GM23248 (cell line): ENCODE measurements around the gene AKAP9. TPM values are rescaled to one million over a fixed set of nuclear protein-coding genes. Genes with fewer than 3 reads are reported as not detected.
"Not testable (repeated sequence)": the region's sequence is repeated elsewhere in the genome, so short reads cannot be mapped to it uniquely, and the experiment has no call there.

ENCODE experiments used
- DNase-seq: peaks from one replicate; pipeline ENCODE4 v3.0.0-alpha.2; 2015
- H2AFZ ChIP-seq: fragments of 200-600 bp; sonication (generic); 2 replicates; pipeline ENCODE4 v1.6.1; 2016; ENCODE audit warnings: antibody characterized with exemption
- H3F3A ChIP-seq: fragments of 200-600 bp; sonication (generic); 2 replicates; pipeline ENCODE4 v1.6.1; 2016; ENCODE audit warnings: mild to moderate bottlenecking, antibody characterized with exemption, mixed run types; ENCODE audit not compliant: insufficient read depth
- H3K27ac ChIP-seq: fragments of 200-600 bp; sonication (generic); 2 replicates; pipeline ENCODE4 v1.5.1; 2016; ENCODE audit warnings: mild to moderate bottlenecking
- H3K27me3 ChIP-seq: fragments of 200-600 bp; sonication (generic); replicated peaks from 2 replicates; pipeline ENCODE4 v1.6.1; 2016; ENCODE audit warnings: mild to moderate bottlenecking; ENCODE audit not compliant: insufficient read depth
- H3K36me3 ChIP-seq: fragments of 200-600 bp; sonication (generic); 2 replicates; pipeline ENCODE4 v1.6.1; 2016; ENCODE audit warnings: low read depth, mild to moderate bottlenecking
- H3K4me1 ChIP-seq: fragments of 200-600 bp; sonication (generic); 2 replicates; pipeline ENCODE4 v1.6.1; 2016; ENCODE audit warnings: mild to moderate bottlenecking; ENCODE audit not compliant: insufficient read depth
- H3K4me2 ChIP-seq: fragments of 200-600 bp; sonication (generic); one replicate; pipeline ENCODE4 v1.6.1; 2016; ENCODE audit warnings: mild to moderate bottlenecking; ENCODE audit not compliant: unreplicated experiment
- H3K4me3 ChIP-seq: fragments of 200-600 bp; sonication (generic); 2 replicates; pipeline ENCODE4 v1.5.1; 2016; ENCODE audit warnings: mild to moderate bottlenecking
- H3K79me2 ChIP-seq: fragments of 200-600 bp; sonication (generic); 2 replicates; pipeline ENCODE4 v1.6.1; 2016; ENCODE audit warnings: mild to moderate bottlenecking; ENCODE audit not compliant: insufficient read depth
- H3K9ac ChIP-seq: fragments of 200-600 bp; sonication (generic); 2 replicates; pipeline ENCODE4 v1.6.1; 2016; ENCODE audit warnings: mild to moderate bottlenecking
- H3K9me2 ChIP-seq: fragments of 200-600 bp; sonication (generic); 2 replicates; pipeline ENCODE4 v1.6.1; 2016; ENCODE audit warnings: mixed run types, mild to moderate bottlenecking, moderate library complexity; ENCODE audit not compliant: insufficient read depth
- H3K9me3 ChIP-seq: fragments of 200-600 bp; sonication (generic); one replicate; pipeline ENCODE4 v1.6.1; 2017; ENCODE audit warnings: low read depth
- H4K20me1 ChIP-seq: fragments of 200-600 bp; sonication (generic); 2 replicates; pipeline ENCODE4 v1.6.0; 2016; ENCODE audit not compliant: insufficient read depth
- EZH2 ChIP-seq: fragments of 200-600 bp; sonication (generic); IDR thresholded peaks from 2 replicates; pipeline ENCODE4 v1.6.1; 2018; ENCODE audit warnings: antibody characterized with exemption, mild to moderate bottlenecking; ENCODE audit not compliant: insufficient read depth, poor library complexity, severe bottlenecking
- EZH2phosphoT487 ChIP-seq: fragments of 200-600 bp; sonication (generic); IDR thresholded peaks from 2 replicates; pipeline ENCODE4 v1.6.1; 2018; ENCODE audit warnings: antibody characterized with exemption, moderate library complexity, mild to moderate bottlenecking, low read depth; ENCODE audit not compliant: insufficient read depth
- WGBS, 2 experiments: methylation state at CpG; one replicate each; pipeline ENCODE4 v1.1.6; 2015 to 2017; ENCODE audit warnings: low lambda C conversion rate in 2 of 2, low coverage in 1 of 2; ENCODE audit errors: missing lambda C conversion rate in 2 of 2; 5-methylcytosine and 5-hydroxymethylcytosine counted together
- in situ Hi-C: fragments of 300-500 bp; cut with MboI; formaldehyde crosslinking; loops from 2 replicates; pipeline ENCODE4 v1.15.0; 2020
- polyA plus RNA-seq: library from polyadenylated mRNA; unstranded; fragments of >200 nt; fragmentation: Nextera tagmentation; extraction: Ambion mirVana; gene quantifications from 2 replicates; pipeline ENCODE4 v1.2.1, GENCODE V29; 2016
- total RNA-seq: library from RNA; depleted of rRNA; stranded (reverse); fragments of >200 nt; shearing (Covaris generic); gene quantifications from 2 replicates; pipeline ENCODE4 v1.2.3, GENCODE V29; 2014

AKAP9 gene
- total and polyA plus RNA-seq, 2 experiments from 2014 or later, result 24.1 to 38.8 TPM

GRCh38 chr7:91957232-91957631 lies 16.6 kb downstream of the AKAP9 start:
- Histone ChIP-seq H3K4me2 (no peak overlapping the region), H3K27ac (no peak overlapping the region), H3K27me3 (no peaks in the 10 kb centered on the region), H2AFZ (no peak overlapping the region), H3K9me2 (no peaks in the 10 kb centered on the region), H4K20me1 (peaks cover 9% of the 10 kb centered on the region), H3F3A (peaks cover 9% of the 10 kb centered on the region; the same call in 1 of the 2 replicates), H3K9ac (no peak overlapping the region), H3K79me2 (peaks cover 100% of the 10 kb centered on the region), H3K9me3 (no peaks in the 10 kb centered on the region), H3K36me3 (no peaks in the 10 kb centered on the region), H3K4me1 (peaks cover 8% of the 10 kb centered on the region; the same call in 1 of the 2 replicates), H3K4me3 (no peak overlapping the region)
- DNase-seq, result no peak
- in situ Hi-C loops, result no loop called here
- TF ChIP-seq EZH2, result no peak
- no peak for TF ChIP-seq EZH2phosphoT487
- WGBS, 2 experiments, result 98 to 100% methylated on average over 1 of the region's 1 CpG

- Histone ChIP-seq H3K79me2 (peaks cover 100% of the 10 kb centered on the region), H3K27ac (no peak overlapping the region), H3K4me2 (no peak overlapping the region), H3K9me3 (no peaks in the 10 kb centered on the region), H2AFZ (no peak overlapping the region), H3K4me1 (peaks cover 7% of the 10 kb centered on the region; the same call in 1 of the 2 replicates), H3K27me3 (no peaks in the 10 kb centered on the region), H4K20me1 (peaks cover 7% of the 10 kb centered on the region), H3F3A (peaks cover 8% of the 10 kb centered on the region; the same call in 1 of the 2 replicates), H3K9ac (no peak overlapping the region), H3K4me3 (no peak overlapping the region), H3K36me3 (no peaks in the 10 kb centered on the region), H3K9me2 (no peaks in the 10 kb centered on the region)
- in situ Hi-C loops, result no loop called here
- 87 to 95% methylated on average over 1 of the region's 1 CpG for WGBS, 2 experiments
- no peak for TF ChIP-seq EZH2phosphoT487
- TF ChIP-seq EZH2, result no peak
- DNase-seq, result no peak
These were observed 17.2 kb downstream of the AKAP9 start for GRCh38 chr7:91957823-91958222.

- in situ Hi-C loops, result no loop called here
These were observed 18.4 kb downstream of the AKAP9 start for GRCh38 chr7:91959023-91959422.

GRCh38 chr7:91961816-91962215 lies 21.2 kb downstream of the AKAP9 start:
- WGBS, 2 experiments, result 65% methylated on average over 2 of the region's 2 CpGs
- H3K79me2 ChIP-seq, result peaks cover 99% of the 10 kb centered on the region
- H4K20me1 ChIP-seq, result peaks cover 13% of the 10 kb centered on the region
- H3K36me3 ChIP-seq, result no peaks in the 10 kb centered on the region
- H3K4me1 ChIP-seq, result no peaks in the 10 kb centered on the region
- DNase-seq, result no peak
- no peak overlapping the region for H3K27ac ChIP-seq
- no peak overlapping the region for H3K9ac ChIP-seq
- no peak overlapping the region for H3K4me3 ChIP-seq
- H3K4me2 ChIP-seq, result no peak overlapping the region
- peaks cover 3% of the 10 kb centered on the region for H3K9me3 ChIP-seq
- no peak for TF ChIP-seq EZH2phosphoT487
- no peak for TF ChIP-seq EZH2
- no peaks in the 10 kb centered on the region for H3F3A ChIP-seq
- in situ Hi-C loops, result no loop called here
- H2AFZ ChIP-seq, result no peak overlapping the region
- no peaks in the 10 kb centered on the region for H3K27me3 ChIP-seq
- H3K9me2 ChIP-seq, result no peaks in the 10 kb centered on the region

More at GRCh38 chr7:91959023-91959422, 18.4 kb downstream of the AKAP9 start:
- 59% methylated on average over 5 of the region's 5 CpGs for WGBS, 2 experiments
- H4K20me1 ChIP-seq, result peaks cover 6% of the 10 kb centered on the region; the same call in 1 of the 2 replicates
- no peaks in the 10 kb centered on the region for H3K9me3 ChIP-seq
- H3K4me2 ChIP-seq, result no peak overlapping the region
- H3K27ac ChIP-seq, result no peak overlapping the region
- peaks cover 99% of the 10 kb centered on the region for H3K79me2 ChIP-seq
- no peak for DNase-seq
- H3K27me3 ChIP-seq, result no peaks in the 10 kb centered on the region
- no peak overlapping the region for H3K4me3 ChIP-seq
- no peaks in the 10 kb centered on the region for H3K36me3 ChIP-seq
- H3K9me2 ChIP-seq, result no peaks in the 10 kb centered on the region
- H2AFZ ChIP-seq, result no peak overlapping the region
- TF ChIP-seq EZH2phosphoT487, result no peak
- TF ChIP-seq EZH2, result no peak
- no peaks in the 10 kb centered on the region for H3F3A ChIP-seq
- no peaks in the 10 kb centered on the region for H3K4me1 ChIP-seq
- H3K9ac ChIP-seq, result no peak overlapping the region

- Histone ChIP-seq H4K20me1 (peaks cover 19% of the 10 kb centered on the region), H3K9me2 (no peaks in the 10 kb centered on the region), H2AFZ (no peak overlapping the region), H3K4me3 (no peak overlapping the region), H3F3A (no peaks in the 10 kb centered on the region), H3K36me3 (no peaks in the 10 kb centered on the region), H3K4me2 (no peak overlapping the region), H3K27me3 (no peaks in the 10 kb centered on the region), H3K79me2 (peaks cover 99% of the 10 kb centered on the region), H3K9ac (no peak overlapping the region), H3K27ac (no peak overlapping the region), H3K9me3 (peaks cover 3% of the 10 kb centered on the region), H3K4me1 (no peaks in the 10 kb centered on the region)
- no peak for DNase-seq
- in situ Hi-C loops, result no loop called here
- TF ChIP-seq EZH2phosphoT487, result no peak
- no peak for TF ChIP-seq EZH2
- 78 to 82% methylated on average over 3 of the region's 3 CpGs for WGBS, 2 experiments
These were observed 21.8 kb downstream of the AKAP9 start for GRCh38 chr7:91962419-91962818.

- H3K9me3 ChIP-seq, in situ Hi-C loops, H3K9me2 ChIP-seq, H2AFZ ChIP-seq, H3K36me3 ChIP-seq, H3K27me3 ChIP-seq, H3K27ac ChIP-seq, H3K9ac ChIP-seq, H3K4me3 ChIP-seq, H3F3A ChIP-seq, H3K4me1 ChIP-seq, DNase-seq, H3K4me2 ChIP-seq: not testable (repeated sequence)
- 98 to 100% methylated on average over 2 of the region's 2 CpGs for WGBS, 2 experiments
- Histone ChIP-seq H4K20me1 (peaks cover 27% of the 10 kb centered on the region; the same call in 1 of the 2 replicates), H3K79me2 (peaks cover 99% of the 10 kb centered on the region)
These were observed 26.9 kb downstream of the AKAP9 start for GRCh38 chr7:91967513-91967912.
